Measurements from ENCODE around the gene PLD5.

GRCh38 chr1:242242983-242243382, 281.5 kb downstream of the PLD5 start:
- TF ChIP-seq TAF1 (IDR thresholded peaks at IDR 0.05; ENCODE audit: borderline replicate concordance, low read depth, low read length) (no peak), CHD2 (IDR thresholded peaks at IDR 0.05; ENCODE audit: low read length, partially characterized antibody) (no peak), POLR2AphosphoS5 (IDR thresholded peaks at IDR 0.05; ENCODE audit: low read depth, low read length) (no peak), CTCF (IDR thresholded peaks at IDR 0.05) (no peak), EP300 (IDR thresholded peaks at IDR 0.05; ENCODE audit: borderline replicate concordance in 1 of 2, low read depth in 1 of 2, low read length in 1 of 2) (no peak), JUND (IDR thresholded peaks at IDR 0.05) (no peak), MXI1 (IDR thresholded peaks at IDR 0.05; ENCODE audit: low read depth, low read length) (no peak), RAD21 (IDR thresholded peaks at IDR 0.05; ENCODE audit: low read length) (no peak), NRF1 (IDR thresholded peaks at IDR 0.05; ENCODE audit: low read depth, low read length) (no peak)
